Epithelial cell of esophagus (primary cell): Measurements from ENCODE around the gene POR.
A peak's percentile ranks its signal among the peaks of the same experiment; 100 is the strongest.

Experiments
- DNase-seq: peaks from one replicate; pipeline ENCODE4 v3.0.0; 2010; ENCODE audit warnings: low read depth
- H3K4me3 ChIP-seq: 2 replicates; pipeline ENCODE4 v1.5.1; 2011; ENCODE audit warnings: mild to moderate bottlenecking, low read length, control low read depth
- TF ChIP-seq, protein P1 (sequence below): IDR thresholded peaks from 2 replicates; pipeline ENCODE4 v1.5.1; 2011; ENCODE audit warnings: low read depth, mild to moderate bottlenecking, low read length, control low read depth, inconsistent platforms; ENCODE audit not compliant: insufficient read depth; ENCODE audit errors: missing control alignments

Gene POR

DNA sequence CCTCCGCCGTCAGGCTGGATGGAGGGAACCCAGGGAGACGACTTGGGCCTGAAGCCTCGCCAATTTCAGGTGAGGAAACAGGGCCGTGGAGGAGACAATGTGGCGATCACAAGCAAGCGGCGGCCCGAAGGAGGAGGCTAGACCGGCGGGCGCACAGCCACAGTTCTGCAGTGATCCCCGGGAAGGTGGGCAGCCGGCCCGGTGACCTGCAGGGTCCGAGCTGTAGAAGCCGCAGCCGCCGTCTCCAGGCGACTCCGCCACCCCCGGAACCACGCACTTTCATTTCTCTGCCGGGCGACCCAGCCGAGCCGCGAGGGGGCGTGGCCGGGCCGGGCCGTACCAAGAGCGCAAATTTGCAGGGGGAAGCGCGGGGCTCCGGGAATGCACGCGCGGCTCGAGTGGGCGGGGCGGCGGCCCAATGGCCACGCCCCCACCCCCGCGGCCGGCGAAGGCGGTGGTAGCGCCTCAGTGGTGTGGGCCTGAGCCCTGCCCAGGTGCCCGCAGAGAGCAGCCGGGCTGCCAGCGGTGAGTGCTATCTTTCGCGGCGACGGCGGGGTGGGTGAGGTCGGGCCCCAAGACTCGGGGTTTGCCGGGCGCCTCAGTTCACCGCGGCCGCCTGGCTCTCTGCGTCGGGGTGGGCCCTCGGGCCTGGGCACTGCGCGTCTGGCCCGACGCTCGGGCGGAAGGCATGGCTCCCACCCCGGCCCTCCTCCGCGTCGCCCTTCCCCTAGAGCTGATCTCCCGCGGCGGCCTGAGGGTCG is at the start of gene POR:
POR (plus strand) TSS at position 501 of the 761 bp plus-strand sequence. CDS start 38,847 bp downstream, outside the sequence.
- H3K4me3 ChIP-seq, result peak within 1 kb of the TSS; percentile 94
- peak; percentile 95 for DNase-seq
- TF ChIP-seq, protein P1, sequence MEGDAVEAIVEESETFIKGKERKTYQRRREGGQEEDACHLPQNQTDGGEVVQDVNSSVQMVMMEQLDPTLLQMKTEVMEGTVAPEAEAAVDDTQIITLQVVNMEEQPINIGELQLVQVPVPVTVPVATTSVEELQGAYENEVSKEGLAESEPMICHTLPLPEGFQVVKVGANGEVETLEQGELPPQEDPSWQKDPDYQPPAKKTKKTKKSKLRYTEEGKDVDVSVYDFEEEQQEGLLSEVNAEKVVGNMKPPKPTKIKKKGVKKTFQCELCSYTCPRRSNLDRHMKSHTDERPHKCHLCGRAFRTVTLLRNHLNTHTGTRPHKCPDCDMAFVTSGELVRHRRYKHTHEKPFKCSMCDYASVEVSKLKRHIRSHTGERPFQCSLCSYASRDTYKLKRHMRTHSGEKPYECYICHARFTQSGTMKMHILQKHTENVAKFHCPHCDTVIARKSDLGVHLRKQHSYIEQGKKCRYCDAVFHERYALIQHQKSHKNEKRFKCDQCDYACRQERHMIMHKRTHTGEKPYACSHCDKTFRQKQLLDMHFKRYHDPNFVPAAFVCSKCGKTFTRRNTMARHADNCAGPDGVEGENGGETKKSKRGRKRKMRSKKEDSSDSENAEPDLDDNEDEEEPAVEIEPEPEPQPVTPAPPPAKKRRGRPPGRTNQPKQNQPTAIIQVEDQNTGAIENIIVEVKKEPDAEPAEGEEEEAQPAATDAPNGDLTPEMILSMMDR, result no peak

DNA sequence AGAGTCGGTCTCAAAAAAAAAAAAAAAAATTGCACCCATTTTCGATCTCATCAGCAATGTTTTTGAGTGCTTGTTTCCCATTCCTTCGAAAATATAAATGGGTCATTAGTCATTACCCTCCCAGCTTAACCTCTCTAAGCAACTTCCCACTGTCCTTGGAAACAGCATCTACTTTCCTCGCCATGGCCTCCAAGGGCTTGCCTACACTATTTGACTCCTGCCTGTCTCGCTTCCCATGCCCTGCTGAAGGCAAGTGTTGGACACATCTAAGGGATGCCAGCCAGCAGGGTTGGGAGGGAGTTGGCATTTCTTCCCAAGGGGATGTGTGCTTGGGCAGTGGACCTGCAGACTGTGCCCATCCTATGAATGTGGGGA is 48.9 kb upstream of the POR start:
- DNase-seq, result no peak
- no peak overlapping the region for H3K4me3 ChIP-seq
- TF ChIP-seq, protein P1, result no peak

DNA sequence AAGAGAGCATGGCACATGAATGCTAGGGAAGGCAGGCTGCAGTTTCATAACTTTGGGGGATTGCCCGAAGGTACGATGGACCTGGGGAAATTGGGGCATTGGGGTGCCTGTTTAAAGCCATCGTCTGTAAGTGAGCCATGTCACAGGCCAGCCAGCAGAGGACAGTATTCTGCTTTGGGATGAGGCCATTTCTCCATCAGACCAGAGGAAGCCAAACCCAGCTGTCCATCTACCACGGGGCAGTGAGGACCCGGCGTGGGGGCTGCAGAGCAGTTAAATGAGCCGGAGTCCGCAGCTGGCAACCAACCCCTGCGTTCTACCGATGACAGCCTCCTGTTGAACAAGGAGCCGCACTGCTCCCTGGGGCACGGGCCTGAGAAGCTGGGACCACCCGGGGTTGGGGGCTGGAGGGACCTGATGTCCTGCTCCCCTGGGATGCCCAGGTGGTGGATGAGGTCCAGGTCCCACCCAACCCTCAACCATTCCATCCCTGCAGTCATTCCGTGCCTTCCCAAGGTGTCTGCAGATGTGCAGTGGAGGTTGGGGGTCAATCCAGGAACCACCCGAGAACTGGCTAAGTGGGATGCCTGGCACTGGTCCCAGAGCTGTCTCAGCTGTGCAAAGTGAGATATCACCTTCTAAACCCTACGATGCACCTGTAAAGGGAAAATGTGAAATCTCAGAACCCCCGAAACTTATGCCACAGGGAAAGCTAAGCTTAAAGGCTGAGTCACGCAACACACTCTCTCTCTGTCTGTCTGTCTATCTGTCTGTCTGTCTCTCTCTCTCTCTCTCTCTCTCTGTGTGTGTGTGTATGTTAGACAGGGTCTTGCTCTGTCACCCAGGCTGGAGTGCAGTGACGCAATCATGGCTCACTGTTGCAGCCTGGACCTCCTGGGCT is 48.2 kb upstream of the POR start:
- TF ChIP-seq, protein P1, result peak; percentile 98
- H3K4me3 ChIP-seq, result no peak overlapping the region
- DNase-seq, result peak; percentile 74

DNA sequence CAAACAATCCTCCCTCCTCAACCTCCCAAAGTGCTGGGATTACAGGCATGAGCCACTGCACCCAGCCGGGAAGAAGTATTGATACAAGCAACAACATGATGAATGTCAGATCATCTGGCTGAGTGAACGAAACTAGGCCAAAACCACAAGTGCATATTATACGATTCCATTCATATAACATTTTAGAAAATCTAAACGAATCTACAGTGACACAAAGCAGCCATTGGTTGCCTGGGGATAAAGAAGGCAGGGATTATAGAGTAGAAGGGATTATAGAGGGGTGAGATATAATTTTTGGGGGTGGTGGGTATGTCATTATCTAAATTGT is 47.6 kb upstream of the POR start:
- no peak overlapping the region for H3K4me3 ChIP-seq
- DNase-seq, result no peak
- TF ChIP-seq, protein P1, result no peak

DNA sequence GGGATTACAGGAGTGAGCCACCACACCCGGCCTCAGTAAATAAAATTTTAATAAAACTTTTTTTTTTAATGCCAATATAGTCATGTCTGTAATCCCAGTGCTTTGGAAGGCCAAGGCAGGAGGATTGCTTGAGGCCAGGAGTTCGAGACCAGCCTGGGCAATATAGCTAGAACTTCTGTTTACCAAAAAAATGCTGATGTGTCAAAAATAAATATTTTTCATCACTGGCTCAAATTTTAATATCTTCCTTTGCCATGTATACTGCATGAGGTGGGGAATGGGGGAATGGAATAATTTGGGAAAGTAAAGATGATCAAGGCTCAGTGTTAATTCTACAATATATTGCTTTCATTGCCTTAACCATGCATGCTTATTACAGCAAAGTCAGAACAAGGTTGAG is 46.8 kb upstream of the POR start:
- TF ChIP-seq, protein P1, result no peak
- no peak for DNase-seq
- no peak overlapping the region for H3K4me3 ChIP-seq

DNA sequence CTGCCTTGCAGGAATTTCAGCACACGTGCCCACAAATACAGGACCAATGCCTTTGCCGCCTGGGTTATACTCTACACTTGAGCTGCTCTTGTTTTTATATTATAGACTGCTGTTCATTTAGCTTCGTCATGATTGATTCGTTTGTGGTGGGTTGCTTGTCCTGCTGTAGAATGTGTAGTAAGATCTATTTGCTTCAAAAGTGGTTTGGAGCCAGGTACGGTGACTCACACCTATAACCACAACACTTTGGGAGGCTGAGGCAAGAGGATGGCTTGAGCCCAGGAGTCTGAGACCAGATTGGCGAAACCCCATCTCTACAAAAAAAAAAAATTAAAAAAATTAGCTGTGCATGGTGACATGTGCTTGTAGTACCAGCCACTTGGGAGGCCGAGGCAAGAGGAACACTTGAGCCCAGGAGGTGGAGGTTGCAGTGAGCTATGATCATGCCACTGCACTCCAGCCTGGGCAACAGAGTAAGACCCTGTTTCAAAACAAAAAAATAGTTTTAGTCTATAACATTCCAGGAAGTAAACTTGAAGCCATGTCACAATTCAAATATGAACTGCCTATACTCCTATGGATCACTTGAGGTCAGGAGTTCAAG is 45.1 kb upstream of the POR start:
- peak; percentile 60 for DNase-seq
- no peak overlapping the region for H3K4me3 ChIP-seq
- TF ChIP-seq, protein P1, result no peak
